SJSA1 (cell line): ENCODE data around the gene CENPW. TPM values are rescaled to one million over a fixed set of nuclear protein-coding genes. Genes with fewer than 3 reads are reported as not detected.

Experiments used
- DNase-seq, 2 experiments: peaks; one replicate each; pipeline ENCODE4 v3.0.0-alpha.2; 2015 to 2020; ENCODE audit warnings: low spot score in 2 of 2, low read depth in 1 of 2
- H3K27ac ChIP-seq: fragments of 250-450 bp; sonication (Bioruptor Pico); 2 replicates; pipeline ENCODE4 v1.5.1; 2020; ENCODE audit warnings: mild to moderate bottlenecking, moderate library complexity
- H3K27me3 ChIP-seq: fragments of 250-450 bp; sonication (Bioruptor Pico); replicated peaks from 2 replicates; pipeline ENCODE4 v1.5.1; 2020; ENCODE audit warnings: mild to moderate bottlenecking, moderate library complexity
- H3K36me3 ChIP-seq: fragments of 250-450 bp; sonication (Bioruptor Pico); 2 replicates; pipeline ENCODE4 v1.5.1; 2020; ENCODE audit warnings: mild to moderate bottlenecking
- H3K4me1 ChIP-seq: fragments of 250-450 bp; sonication (Bioruptor Pico); replicated peaks from 2 replicates; pipeline ENCODE4 v1.6.1; 2021; ENCODE audit warnings: mild to moderate bottlenecking
- H3K4me3 ChIP-seq: fragments of 250-450 bp; sonication (Bioruptor Pico); 2 replicates; pipeline ENCODE4 v1.5.1; 2020; ENCODE audit warnings: mild to moderate bottlenecking
- H3K9me3 ChIP-seq: fragments of 250-450 bp; sonication (Bioruptor Pico); replicated peaks from 2 replicates; pipeline ENCODE4 v1.5.1; 2020; ENCODE audit warnings: mild to moderate bottlenecking
- total RNA-seq: library from RNA; depleted of rRNA; stranded (reverse); fragments of >200 nt; shearing (Covaris generic); gene quantifications from 2 replicates; pipeline ENCODE4 v1.2.3, GENCODE V29; 2014

The CENPW gene
- total RNA-seq, 1 experiment from 2014 or later = 50.5 TPM

DNA sequence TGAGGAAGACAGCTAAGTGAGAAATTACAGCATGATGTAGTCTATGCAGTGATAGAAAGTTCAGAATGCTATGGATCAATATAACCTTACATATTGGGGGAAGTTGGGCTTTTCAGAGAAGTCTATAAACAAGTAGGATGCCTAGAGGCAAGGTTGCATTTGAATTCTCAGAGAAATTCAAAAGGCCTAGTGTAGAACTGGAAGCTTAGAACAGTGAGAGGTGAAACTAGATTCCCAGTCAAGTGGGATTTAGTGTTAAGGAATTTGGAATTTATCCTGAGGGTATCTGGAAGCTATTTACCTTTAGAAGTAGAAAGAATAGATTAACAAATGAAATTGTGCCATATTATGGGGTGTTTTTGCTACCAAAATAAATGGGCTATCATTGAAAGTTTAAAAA, 4.3 kb downstream of the CENPW start:
- Histone ChIP-seq H3K36me3 (peaks cover 12% of the 10 kb centered on the region; the same call in 1 of the 2 replicates), H3K4me1 (peaks cover 9% of the 10 kb centered on the region), H3K27ac (no peak overlapping the region), H3K9me3 (no peaks in the 10 kb centered on the region), H3K27me3 (no peaks in the 10 kb centered on the region), H3K4me3 (no peak overlapping the region)
- no peak for DNase-seq

- H3K27ac ChIP-seq = no peak overlapping the region
- no peak overlapping the region for H3K4me3 ChIP-seq
- no peaks in the 10 kb centered on the region for H3K9me3 ChIP-seq
- no peak for DNase-seq
- no peaks in the 10 kb centered on the region for H3K27me3 ChIP-seq
- H3K36me3 ChIP-seq = 0 out of 2 replicates have a peak, but pooled peaks cover 2% of the 10 kb centered on the region
- H3K4me1 ChIP-seq = no peaks in the 10 kb centered on the region
Observed at GRCh38 chr6:126351960-126352359, 12.0 kb downstream of the CENPW start.

DNA sequence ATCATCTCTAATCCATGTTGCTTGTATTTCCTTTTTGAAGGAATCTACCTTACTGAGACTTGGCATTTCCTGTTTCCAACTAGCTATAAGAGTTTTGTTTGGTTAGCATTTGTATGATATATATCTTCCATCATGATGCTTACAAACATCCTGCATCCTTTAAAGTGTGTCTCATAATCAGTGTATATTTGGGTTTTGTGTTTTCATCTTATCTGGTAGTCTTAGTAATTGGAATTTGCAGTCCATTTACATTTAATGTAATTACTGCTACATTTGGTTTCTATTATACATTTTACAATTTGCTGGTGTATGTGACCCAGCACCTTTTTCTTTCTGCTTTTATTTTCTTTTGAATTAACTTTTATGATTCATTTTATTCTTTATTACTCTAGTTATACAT, 12.6 kb downstream of the CENPW start:
- H3K27ac ChIP-seq = no peak overlapping the region
- H3K36me3 ChIP-seq = no peaks in the 10 kb centered on the region
- H3K27me3 ChIP-seq = no peaks in the 10 kb centered on the region
- no peak overlapping the region for H3K4me3 ChIP-seq
- no peaks in the 10 kb centered on the region for H3K9me3 ChIP-seq
- no peaks in the 10 kb centered on the region for H3K4me1 ChIP-seq
- DNase-seq = no peak

GRCh38 chr6:126356526-126356925, 16.6 kb downstream of the CENPW start:
- Histone ChIP-seq H3K36me3 (no peaks in the 10 kb centered on the region), H3K27ac (no peak overlapping the region), H3K9me3 (no peaks in the 10 kb centered on the region), H3K27me3 (no peaks in the 10 kb centered on the region), H3K4me1 (no peaks in the 10 kb centered on the region), H3K4me3 (no peak overlapping the region)
- no peak for DNase-seq

DNA sequence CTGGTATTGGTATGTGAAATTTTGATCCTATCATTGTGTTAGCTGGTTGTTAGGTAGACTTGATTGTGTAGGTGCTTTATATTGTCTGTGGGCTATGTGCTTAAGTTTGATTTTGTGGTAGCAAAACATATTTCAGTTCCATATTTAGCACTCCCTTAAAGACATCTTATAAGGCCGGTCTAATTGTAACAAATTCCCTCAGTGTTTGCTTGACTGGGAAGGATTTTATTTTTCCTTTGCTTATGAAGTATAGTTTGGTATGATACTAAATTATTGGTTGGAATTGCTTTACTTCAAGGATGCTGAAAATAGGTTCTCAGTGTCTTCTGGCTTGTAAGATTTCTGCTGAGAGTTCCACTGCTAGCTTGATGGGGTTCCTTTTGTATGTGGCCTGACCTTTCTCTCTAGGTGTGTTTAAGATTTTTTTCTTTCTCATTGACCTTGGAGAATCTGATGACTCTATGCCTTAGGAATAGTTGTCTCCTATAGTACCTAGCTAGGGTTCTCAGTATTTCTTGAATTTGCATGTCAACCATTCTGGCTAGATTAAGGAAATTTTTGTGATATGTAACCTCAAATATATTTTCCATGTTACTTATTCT, 20.1 kb downstream of the CENPW start:
- no peaks in the 10 kb centered on the region for H3K27me3 ChIP-seq

DNA sequence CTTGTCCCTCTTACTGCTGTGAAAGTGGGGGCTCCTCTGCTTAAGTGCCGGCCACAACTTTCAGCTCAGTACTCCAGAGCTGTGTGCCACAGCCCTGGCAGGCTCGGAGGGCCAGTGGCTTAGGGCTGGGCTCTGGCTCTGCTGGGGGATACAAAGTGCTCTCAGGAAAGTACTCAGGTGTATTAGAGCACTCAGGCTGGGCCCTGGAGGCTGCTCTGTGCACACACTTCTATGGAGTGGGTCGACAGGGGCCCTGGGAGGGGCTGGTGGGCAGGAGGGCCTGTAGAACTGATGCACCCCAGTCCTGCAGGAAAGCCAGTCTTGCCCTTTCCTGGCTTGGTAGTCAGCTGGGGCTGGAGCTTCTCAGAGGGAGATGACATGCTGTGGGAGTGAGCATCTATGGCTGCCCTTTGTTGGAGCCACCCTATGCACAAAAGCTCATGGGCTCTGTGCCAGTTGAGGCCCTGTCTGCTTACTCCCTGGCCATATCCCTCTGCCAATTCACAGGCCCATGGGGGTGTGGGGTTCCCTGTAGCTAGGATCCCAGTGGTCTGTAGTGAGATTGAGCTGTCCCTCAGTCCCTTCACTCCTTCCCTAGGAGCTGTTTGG, 22.0 kb downstream of the CENPW start:
- H3K27me3 ChIP-seq = no peaks in the 10 kb centered on the region
- no peaks in the 10 kb centered on the region for H3K36me3 ChIP-seq
- no peak overlapping the region for H3K27ac ChIP-seq
- no peaks in the 10 kb centered on the region for H3K4me1 ChIP-seq
- DNase-seq = no peak
- no peaks in the 10 kb centered on the region for H3K9me3 ChIP-seq
- H3K4me3 ChIP-seq = no peak overlapping the region

More for the DNA sequence above, 20.1 kb downstream of the CENPW start:
- Histone ChIP-seq H3K9me3 (no peaks in the 10 kb centered on the region), H3K27ac (no peak overlapping the region), H3K4me1 (no peaks in the 10 kb centered on the region), H3K4me3 (no peak overlapping the region), H3K36me3 (no peaks in the 10 kb centered on the region)
- no peak for DNase-seq

DNA sequence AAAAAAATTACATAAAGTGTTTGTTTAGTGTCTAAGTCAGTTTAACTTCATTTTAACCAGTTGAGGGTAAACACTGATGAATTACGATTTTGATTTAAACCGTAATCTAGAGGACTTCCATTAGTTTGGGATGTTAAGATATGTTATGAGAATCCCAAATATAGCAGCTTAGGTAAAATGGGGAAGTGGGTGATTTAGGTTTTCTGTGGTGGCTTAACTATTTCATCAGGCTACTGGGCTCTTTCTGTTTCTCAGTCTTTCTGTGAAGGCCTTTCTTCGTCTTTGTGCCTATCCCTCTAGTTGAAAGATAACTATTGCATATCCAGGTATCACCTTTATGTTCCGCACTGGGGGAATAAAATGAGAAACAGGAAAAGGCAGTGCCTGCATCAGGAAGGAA, 27.9 kb downstream of the CENPW start:
- no peak overlapping the region for H3K27ac ChIP-seq
- H3K36me3 ChIP-seq = no peaks in the 10 kb centered on the region
- no peaks in the 10 kb centered on the region for H3K27me3 ChIP-seq
- DNase-seq = no peak
- H3K4me1 ChIP-seq = no peaks in the 10 kb centered on the region
- no peaks in the 10 kb centered on the region for H3K9me3 ChIP-seq
- no peak overlapping the region for H3K4me3 ChIP-seq

DNA sequence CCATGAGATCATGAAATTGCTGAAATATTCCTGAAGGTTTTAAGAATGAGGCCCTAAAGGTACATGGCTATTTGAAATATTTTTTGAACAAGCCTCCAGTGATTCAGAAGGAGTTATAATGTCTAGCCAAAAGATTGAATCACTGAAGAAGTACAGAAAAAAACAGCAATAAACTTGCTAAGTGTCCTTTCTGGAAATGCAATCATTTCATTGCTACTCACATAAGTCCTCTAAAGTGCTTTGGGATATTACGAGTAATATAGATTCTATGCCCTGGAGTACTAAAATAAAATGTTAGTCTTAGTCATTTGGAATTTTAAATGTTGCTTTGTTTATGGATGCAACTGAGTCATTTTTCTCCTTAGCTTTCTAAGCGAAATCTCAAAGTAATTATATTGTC, 32.7 kb downstream of the CENPW start:
- H3K4me1 ChIP-seq = no peaks in the 10 kb centered on the region
- no peaks in the 10 kb centered on the region for H3K36me3 ChIP-seq
- no peaks in the 10 kb centered on the region for H3K9me3 ChIP-seq
- no peaks in the 10 kb centered on the region for H3K27me3 ChIP-seq
- H3K4me3 ChIP-seq = no peak overlapping the region
- H3K27ac ChIP-seq = no peak overlapping the region
- no peak for DNase-seq

DNA sequence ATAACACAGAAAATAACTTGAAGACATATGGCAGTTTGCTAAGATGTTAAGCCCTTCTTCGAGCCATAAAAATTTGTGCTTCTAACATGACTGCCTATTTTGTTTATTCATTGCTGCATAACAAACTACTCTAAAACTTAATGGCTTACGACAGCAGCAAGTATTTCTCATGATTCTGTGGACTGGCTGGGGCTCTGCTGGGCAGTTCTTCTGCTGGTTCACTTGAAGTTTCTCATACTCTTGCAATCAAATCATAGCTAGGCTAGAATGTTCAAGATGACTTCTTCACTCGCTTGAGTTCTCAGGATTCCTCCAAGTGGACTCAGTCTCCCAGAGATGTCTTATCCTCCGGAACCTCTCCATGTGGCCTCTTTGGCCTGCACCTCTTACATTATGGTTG, 33.4 kb downstream of the CENPW start:
- no peak for DNase-seq
- no peaks in the 10 kb centered on the region for H3K27me3 ChIP-seq
- no peaks in the 10 kb centered on the region for H3K36me3 ChIP-seq

DNA sequence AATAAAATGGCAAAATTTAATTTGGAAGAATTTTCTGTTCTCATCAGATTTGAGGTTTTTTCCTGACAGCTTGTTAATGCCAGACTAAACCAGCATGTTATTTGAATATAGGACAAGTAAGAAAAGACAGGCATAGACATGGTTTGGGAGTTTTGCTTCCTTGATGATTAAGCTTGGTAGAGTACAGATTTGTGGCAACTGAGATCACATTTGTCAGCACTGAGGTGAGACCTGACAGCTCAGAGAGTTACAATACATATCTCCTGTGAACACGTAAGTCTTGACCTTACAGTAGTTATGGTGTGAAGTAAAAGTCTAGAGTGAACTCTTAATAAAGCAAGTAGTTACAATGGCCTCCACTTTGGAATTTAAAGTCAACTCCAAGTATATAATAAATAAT, 34.5 kb downstream of the CENPW start:
- H3K27ac ChIP-seq = no peak overlapping the region
- H3K4me3 ChIP-seq = no peak overlapping the region
- no peak for DNase-seq
- no peaks in the 10 kb centered on the region for H3K4me1 ChIP-seq
- H3K36me3 ChIP-seq = no peaks in the 10 kb centered on the region
- no peaks in the 10 kb centered on the region for H3K27me3 ChIP-seq
- H3K9me3 ChIP-seq = no peaks in the 10 kb centered on the region

More for the DNA sequence above, 33.4 kb downstream of the CENPW start:
- H3K9me3 ChIP-seq = no peaks in the 10 kb centered on the region
- no peaks in the 10 kb centered on the region for H3K4me1 ChIP-seq
- H3K27ac ChIP-seq = no peak overlapping the region
- no peak overlapping the region for H3K4me3 ChIP-seq

DNA sequence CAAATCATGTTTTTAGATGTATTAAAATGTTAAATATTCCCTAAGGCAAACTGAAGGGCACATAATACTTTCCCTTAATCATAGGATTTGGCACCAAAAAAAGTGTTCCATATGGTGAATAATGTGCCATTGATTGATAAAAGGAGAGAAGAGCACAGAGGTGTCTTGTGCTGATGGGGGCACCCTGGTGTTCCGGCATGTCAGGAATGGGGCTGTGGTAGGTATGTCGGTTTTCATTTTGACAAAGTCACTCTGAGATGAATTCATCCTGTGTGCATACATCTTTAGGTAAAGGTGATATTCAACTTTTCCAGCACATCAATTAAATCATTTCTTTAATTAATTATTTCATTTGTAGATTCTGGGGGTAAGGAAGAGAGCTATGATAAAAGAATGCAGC, 36.8 kb downstream of the CENPW start:
- Histone ChIP-seq H3K9me3 (no peaks in the 10 kb centered on the region), H3K27ac (no peak overlapping the region), H3K4me1 (no peaks in the 10 kb centered on the region), H3K4me3 (no peak overlapping the region), H3K27me3 (no peaks in the 10 kb centered on the region), H3K36me3 (no peaks in the 10 kb centered on the region)
- DNase-seq = no peak

GRCh38 chr6:126377594-126378153, 37.8 kb downstream of the CENPW start:
- Histone ChIP-seq H3K27me3 (no peaks in the 10 kb centered on the region), H3K4me3 (no peak overlapping the region), H3K9me3 (no peaks in the 10 kb centered on the region), H3K27ac (no peak overlapping the region), H3K4me1 (no peaks in the 10 kb centered on the region), H3K36me3 (no peaks in the 10 kb centered on the region)
- DNase-seq = no peak

GRCh38 chr6:126380072-126380583, 40.2 kb downstream of the CENPW start:
- H3K4me3 ChIP-seq = no peak overlapping the region
- H3K9me3 ChIP-seq = peaks cover 4% of the 10 kb centered on the region; the same call in 1 of the 2 replicates
- H3K4me1 ChIP-seq = no peaks in the 10 kb centered on the region
- no peaks in the 10 kb centered on the region for H3K36me3 ChIP-seq
- H3K27me3 ChIP-seq = no peaks in the 10 kb centered on the region
- H3K27ac ChIP-seq = no peak overlapping the region
- DNase-seq = no peak

DNA sequence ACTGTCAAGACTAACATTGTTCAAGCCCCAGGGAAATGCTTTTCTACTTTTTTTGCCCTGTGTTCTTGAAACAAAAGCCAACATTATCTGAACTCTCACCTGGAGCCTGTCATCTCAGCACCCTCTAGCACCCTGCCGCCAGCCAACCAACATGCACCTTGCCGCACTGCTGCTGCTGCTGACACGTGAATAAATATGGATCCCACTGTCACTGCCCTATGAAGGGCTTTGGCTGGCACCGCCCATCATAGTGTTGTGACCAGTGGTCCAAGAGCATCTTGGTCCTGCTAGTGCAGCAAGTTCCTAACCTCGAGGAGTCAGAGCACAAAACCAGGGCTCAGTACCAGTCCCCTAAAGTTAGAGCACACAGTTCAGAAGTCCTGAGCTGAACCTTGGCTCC, 41.6 kb downstream of the CENPW start:
- H3K4me1 ChIP-seq = no peaks in the 10 kb centered on the region
- no peak for DNase-seq
- no peak overlapping the region for H3K27ac ChIP-seq
- H3K27me3 ChIP-seq = no peaks in the 10 kb centered on the region
- H3K4me3 ChIP-seq = no peak overlapping the region
- H3K9me3 ChIP-seq = peaks cover 4% of the 10 kb centered on the region; the same call in 1 of the 2 replicates
- H3K36me3 ChIP-seq = no peaks in the 10 kb centered on the region
